ENCODE measurements around the gene TAS2R43.
"Not testable (repeated sequence)": the region's sequence is repeated elsewhere in the genome, so short reads cannot be mapped to it uniquely, and the experiment has no call there.

The TAS2R43 gene

DNA sequence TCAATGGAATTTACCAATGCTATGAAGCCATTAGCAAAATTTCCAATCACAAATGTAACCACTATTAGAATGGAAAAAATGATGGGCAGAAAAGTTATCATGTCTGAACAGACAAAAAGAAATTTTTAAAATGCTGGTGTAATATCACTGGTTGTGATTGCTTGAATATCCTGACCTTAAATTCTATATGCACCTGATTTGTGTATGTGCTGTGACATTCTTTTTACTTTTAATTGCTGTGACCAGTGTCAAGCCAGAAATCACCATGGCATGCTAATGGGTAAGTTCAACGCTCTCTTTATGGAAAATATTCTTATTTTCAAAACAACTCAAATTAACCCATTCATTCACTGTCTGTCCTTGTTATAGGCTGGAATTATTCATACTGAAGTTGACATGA is 29.9 kb downstream of the TAS2R43 start, which contains the start of gene TAS2R46:
TAS2R46 (minus strand) TSS at position 101 of the 400 bp plus-strand sequence; CDS start at position 101, 0 bp downstream.
- DNase-seq (ENCODE audit: low read depth in 2 of 3, low spot score in 1 of 3): not testable (repeated sequence)

DNA sequence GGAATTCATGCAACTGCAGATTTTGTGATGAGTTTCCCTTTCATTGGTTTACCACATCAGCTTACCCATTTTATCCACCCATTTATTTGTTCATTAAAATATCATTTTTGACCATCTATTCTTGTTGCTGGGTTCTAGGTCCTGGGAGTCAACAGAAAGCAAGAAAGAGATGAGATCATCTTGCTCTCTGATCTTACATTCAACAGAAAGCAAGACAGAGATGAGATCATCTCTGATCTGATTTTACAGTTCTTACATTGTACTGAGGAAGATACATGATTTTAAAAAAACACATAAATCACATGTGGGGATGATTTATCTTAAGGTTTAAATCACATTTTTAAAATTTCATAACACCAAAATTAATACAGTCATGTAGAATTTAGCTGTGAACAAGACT is 32.3 kb downstream of the TAS2R43 start:
- no peak for DNase-seq (ENCODE audit: low read depth in 2 of 3, low spot score in 1 of 3)

DNA sequence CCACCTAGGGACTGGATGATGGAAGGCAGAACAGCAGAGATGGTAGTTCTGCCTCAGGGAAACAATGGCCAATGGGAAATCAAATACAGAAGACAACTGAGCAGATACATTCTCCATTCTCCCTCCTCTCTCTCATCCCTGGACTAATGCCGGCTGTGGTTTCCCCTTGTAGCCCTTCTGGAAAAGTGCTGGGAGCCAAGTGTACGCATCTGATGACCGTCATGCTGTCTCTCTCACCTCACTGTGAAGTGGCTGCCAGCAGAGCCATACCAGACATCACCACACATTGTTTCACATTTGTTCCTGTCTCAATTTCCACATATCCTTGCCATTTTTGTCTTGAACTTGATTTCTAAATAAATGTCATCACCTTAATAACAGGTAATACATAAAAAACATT is 33.1 kb downstream of the TAS2R43 start:
- DNase-seq (ENCODE audit: low read depth in 2 of 3, low spot score in 1 of 3): no peak

DNA sequence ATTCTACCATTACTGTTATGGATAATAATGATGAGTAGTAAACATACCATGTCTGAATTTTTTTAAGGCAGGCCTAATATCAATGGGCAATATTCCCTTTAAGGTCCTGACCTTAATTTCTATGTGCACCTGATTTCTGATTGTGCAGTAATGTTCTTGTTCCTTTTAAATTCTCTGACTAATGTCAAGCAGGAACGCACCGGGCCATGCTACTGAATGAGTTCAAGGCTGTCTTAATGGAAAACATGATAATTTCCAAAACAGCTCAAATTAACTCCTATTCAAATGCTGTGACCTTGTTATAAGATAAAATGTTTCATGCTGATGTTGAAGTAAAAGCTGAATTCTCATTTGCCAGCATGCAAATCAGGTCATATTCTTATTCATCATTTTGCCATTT is 36.8 kb downstream of the TAS2R43 start:
- no peak for DNase-seq (ENCODE audit: low read depth in 2 of 3, low spot score in 1 of 3)

DNA sequence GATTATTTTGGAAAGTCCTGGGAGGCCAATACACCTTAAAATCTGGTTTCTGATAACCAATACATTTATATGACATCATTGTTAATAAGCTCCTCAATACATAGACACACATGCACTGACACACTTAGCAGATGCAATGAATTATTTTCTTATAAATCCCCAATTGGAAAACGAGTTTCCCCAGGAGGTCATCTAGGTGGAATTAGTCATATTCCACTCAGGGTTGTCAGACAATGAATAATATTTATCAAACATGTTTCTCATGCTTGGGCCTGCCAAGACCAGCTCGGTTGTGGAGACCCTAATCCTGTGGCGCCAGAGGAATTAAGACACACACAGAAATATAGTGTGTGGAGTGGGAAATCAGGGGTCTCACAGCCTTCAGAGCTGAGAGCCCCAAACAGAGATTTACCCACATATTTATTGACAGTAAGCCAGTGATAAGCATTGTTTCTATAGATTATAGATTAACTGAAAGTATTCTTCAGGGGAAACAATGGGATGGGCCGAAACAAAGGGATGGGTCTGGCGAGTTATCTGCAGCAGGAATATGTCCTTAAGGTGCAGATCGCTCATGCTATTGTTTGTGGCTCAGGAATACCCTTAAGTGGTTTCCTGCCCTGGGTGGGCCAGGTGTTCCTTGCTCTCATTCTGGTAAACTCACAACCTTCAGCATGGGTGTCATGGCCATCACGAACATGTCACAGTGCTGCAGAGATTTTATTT is 42.1 kb downstream of the TAS2R43 start:
- DNase-seq (ENCODE audit: low read depth in 2 of 3, low spot score in 1 of 3): not testable (repeated sequence)

DNA sequence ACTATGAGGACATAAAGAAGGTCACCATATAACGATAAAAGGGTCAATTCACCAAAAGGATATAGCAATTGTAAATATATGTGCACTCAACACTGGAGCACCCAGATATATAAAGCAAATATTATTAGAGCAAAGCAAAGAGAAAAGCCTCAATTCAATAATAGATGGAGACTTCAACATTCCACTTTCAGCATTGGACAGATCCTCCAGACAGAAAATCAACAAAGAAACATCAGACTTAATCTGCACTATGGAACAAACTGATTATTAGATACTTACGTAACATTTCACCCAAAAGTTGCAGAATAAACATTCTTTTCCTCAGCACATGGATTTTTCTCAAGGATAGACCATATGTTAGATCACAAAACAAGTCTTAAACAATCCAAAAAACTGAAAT is 50.7 kb downstream of the TAS2R43 start:
- not testable (repeated sequence) for DNase-seq (ENCODE audit: low read depth in 2 of 3, low spot score in 1 of 3)
